Measurements from ENCODE around the gene TTC22.

Gene TTC22

DNA sequence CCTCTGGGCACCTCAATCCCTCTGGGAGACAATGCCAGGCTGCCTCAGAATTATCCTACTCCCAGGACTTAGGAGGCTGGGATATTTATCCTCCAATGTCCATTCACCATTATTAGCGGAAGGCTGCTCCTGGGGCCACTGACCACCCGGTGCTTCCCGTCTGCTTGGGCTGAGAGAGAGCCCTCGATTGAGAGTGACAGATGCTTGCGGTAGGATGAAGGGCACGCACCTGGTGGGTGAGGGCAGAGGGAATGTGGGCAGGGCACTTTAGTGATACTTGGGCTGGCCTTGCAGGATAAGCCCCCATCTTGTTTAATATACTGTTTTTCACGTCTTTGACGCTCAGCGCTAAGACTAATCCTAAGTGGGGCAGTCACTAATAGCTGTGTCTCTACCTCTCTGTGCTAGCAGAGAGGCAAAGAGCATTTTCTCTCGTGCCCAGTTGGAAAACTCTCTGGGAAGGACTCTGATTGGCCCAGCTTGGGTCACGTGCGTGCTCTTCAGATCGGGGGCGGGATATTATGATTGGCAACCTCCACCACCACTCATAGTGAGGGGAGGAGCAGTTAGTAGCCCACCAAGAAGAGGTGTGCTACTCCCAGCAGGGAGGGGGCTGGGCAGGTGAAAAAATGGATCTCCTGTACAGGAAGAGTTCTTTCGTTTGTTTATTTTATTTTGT lies 26.2 kb downstream of the TTC22 start:
- CTCF ChIA-PET, result no interaction called here
- peaks cover 4% of the 10 kb centered on the region for H3K27me3 Mint-ChIP-seq
- DNase-seq, result no peak
- H3K36me3 Mint-ChIP-seq, result peaks cover 5% of the 10 kb centered on the region
- no peak overlapping the region for H3K4me3 Mint-ChIP-seq
- H3K27ac Mint-ChIP-seq, result no peak overlapping the region
- no peaks in the 10 kb centered on the region for H3K9me3 Mint-ChIP-seq
- H3K4me1 Mint-ChIP-seq, result no peaks in the 10 kb centered on the region

DNA sequence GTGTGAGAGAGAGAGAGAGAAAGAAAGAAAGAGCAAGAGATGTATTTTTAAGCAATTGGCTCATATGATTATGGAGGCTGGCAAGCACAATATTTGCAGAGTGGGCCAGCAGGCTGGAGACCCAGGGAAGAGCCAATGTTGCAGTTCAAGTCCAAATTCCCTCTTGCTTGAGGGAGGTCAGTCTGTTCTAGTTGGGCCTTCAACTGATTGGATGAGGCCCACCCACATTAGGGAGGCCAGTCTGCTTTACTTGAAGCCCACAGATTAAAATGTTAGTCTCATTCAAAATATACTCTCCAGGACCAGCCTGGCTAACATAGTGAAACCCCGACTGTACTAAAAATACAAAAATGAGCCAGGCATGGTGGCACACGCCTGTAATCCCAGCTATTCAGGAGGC lies 28.2 kb downstream of the TTC22 start:
- H3K9me3 Mint-ChIP-seq, result no peaks in the 10 kb centered on the region
- H3K4me3 Mint-ChIP-seq, result no peak overlapping the region
- no peak overlapping the region for H3K27ac Mint-ChIP-seq
- H3K36me3 Mint-ChIP-seq, result no peaks in the 10 kb centered on the region
- no peaks in the 10 kb centered on the region for H3K4me1 Mint-ChIP-seq
- peaks cover 7% of the 10 kb centered on the region for H3K27me3 Mint-ChIP-seq
- no peak for DNase-seq
- CTCF ChIA-PET, result interaction anchor here (0.9 kb wide), 1 partner anchor 29 kb away, joined by 3 read pairs; no protein-coding TSS in a partner anchor

DNA sequence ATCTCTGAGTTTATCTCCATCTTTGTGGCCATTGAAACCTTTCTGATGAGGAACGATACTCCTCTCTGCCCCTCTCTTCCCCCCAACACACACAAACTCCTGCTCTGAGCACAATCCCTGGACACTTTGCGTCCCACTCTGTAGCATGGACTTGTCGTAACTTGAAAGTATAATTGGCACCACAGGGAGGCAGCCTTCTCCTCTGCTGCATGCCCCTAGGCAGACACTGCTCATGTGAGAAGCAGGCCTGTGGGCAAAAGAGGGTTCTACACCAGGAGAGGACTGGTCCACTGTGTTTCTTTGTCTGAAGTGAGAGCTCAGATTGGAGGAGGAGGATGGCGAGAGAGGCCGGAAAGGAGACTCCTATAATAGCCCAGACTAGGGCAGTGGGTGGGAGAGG lies 33.0 kb downstream of the TTC22 start:
- Mint-ChIP-seq H3K4me3 (no peak overlapping the region), H3K36me3 (no peaks in the 10 kb centered on the region), H3K27ac (no peak overlapping the region), H3K9me3 (no peaks in the 10 kb centered on the region), H3K27me3 (peaks cover 12% of the 10 kb centered on the region), H3K4me1 (peaks cover 14% of the 10 kb centered on the region)
- DNase-seq, result no peak
- CTCF ChIA-PET, result interaction anchor here (1.2 to 1.3 kb wide), 2 partner anchors 27 to 38 kb away, joined by 3 read pairs; a partner anchor contains a TSS

DNA sequence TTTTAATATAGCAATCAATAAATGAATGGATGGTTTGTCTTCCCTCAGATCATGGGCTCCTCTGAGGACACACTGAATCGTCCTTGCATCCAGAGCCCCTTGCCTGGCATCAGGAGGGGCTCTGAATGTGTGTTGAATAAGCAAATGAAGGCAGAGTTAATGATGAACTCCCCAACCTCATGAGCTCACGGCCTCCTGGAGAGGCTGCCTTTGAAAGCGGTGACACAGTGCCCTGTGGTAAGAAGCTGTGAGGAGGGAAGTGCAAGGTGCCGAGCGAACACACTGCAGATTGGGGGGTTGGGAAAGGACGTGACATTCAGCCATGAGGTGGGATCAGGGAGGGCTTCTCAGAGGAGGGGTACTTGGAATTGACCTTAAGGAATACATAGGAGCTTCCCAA lies 33.6 kb downstream of the TTC22 start:
- H3K36me3 Mint-ChIP-seq, result no peaks in the 10 kb centered on the region

DNA sequence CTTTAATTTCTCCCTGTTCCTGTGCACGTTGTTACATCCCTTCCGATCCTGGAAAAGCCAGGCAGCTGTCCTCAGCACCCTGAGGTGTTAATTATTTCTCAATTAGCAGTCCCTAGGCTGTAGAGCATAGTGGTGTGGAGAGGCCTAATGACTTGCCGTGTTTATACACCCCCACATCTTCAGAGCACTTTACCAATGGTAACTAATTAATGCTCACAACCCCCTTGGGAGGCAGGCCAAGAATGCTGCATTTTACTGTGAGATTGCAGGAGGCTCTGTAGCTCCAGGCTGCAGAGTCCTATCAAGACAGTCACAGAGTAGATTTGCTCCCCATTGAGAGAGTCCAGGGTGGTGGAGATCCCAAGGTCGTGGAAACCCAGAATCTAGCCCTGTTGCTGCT lies 34.4 kb downstream of the TTC22 start:
- Mint-ChIP-seq H3K4me1 (peaks cover 19% of the 10 kb centered on the region), H3K4me3 (no peak overlapping the region), H3K36me3 (no peaks in the 10 kb centered on the region), H3K27ac (no peak overlapping the region), H3K27me3 (peaks cover 12% of the 10 kb centered on the region), H3K9me3 (no peaks in the 10 kb centered on the region)
- no peak for DNase-seq
- CTCF ChIA-PET, result interaction anchor here (1.3 to 4.2 kb wide), 2 partner anchors 28 to 34 kb away, joined by 3 to 20 read pairs; partner anchors contain the start of gene TTC22

More for the DNA sequence above, 33.6 kb downstream of the TTC22 start:
- no peak for DNase-seq
- peaks cover 19% of the 10 kb centered on the region for H3K4me1 Mint-ChIP-seq
- H3K27ac Mint-ChIP-seq, result no peak overlapping the region
- H3K9me3 Mint-ChIP-seq, result no peaks in the 10 kb centered on the region
- H3K27me3 Mint-ChIP-seq, result peaks cover 12% of the 10 kb centered on the region
- H3K4me3 Mint-ChIP-seq, result no peak overlapping the region
- CTCF ChIA-PET, result interaction anchor here (1.2 to 4.2 kb wide), 3 partner anchors 28 to 39 kb away, joined by 3 to 20 read pairs (median 3); partner anchors contain the start of gene TTC22

DNA sequence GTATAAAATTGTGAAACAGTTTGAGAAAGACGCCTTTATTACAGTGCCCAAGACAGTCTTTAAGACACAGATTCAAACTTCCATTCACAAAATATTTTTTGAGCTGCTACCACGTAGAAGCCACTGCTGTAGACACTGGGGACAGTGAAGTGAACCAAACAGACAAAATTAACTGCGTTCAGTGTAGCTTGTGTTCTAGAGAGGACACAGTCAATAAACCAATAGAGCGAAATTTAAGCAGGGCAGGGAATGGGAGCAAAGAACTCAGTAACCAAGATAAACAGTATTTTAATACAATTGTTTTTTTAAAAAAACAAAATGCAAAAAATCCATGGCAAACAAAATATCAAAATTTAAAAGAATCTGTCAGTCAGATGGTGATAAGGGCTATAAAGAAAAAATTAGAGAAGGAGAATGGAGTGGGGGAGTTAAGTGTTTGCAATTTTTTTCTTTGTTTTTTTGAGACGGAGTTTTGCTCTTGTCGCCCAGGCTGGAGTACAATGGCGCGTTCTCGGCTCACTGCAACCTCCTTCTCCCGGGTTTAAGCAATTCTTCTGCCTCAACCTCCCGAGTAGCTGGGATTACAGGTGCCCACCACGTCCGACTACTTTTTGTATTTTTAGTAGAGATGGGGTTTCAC lies 36.1 kb downstream of the TTC22 start:
- H3K36me3 Mint-ChIP-seq, result no peaks in the 10 kb centered on the region
- no peaks in the 10 kb centered on the region for H3K9me3 Mint-ChIP-seq
- H3K4me3 Mint-ChIP-seq, result peak overlapping the region; percentile 95
- no peak overlapping the region for H3K27ac Mint-ChIP-seq
- DNase-seq, result no peak
- CTCF ChIA-PET, result interaction anchor here (4.2 kb wide), 1 partner anchor 35 kb away, joined by 20 read pairs; the partner anchor contains the start of gene TTC22
- peaks cover 9% of the 10 kb centered on the region for H3K27me3 Mint-ChIP-seq
- peaks cover 19% of the 10 kb centered on the region for H3K4me1 Mint-ChIP-seq

DNA sequence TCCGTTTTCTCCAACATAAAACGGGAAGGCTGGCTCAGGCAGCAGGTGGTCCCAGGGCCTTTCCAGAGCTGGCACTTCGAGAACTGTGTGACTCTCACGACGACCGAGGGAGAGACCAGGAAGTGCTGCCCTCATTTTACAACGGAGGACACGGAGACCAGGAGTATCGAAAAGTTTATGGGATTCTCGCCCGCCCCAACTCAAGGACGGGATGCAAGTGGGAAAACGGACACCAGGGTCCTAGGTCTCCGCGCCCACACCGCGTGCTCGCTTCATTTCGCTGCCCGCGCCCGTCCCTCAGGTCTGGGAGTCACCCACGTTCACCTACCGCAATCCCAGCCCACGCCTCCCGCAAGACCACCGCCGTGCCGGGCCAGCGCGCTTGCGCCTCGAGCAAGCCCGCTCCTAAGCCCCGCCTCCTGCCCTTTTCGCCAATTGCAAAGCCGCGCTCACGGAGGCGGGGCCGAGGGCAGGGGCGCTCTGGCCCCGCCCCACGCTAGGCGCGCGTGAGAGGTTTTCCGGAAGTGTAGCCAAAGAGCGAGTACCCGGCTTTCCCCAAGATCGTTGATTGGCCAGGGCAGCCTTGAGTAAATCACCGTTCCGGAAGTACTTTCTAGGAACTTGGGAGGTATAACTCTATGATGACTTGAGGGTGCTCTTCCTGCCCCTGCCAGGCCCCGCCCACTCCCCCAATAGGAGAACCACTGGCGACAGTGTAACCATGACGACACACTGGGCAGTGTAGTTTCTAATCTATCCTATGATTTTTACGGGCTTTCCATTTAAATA lies 36.8 kb downstream of the TTC22 start, which contains the start of gene PARS2:
TSS of gene PARS2 (minus strand) at position 391 of the 789 bp plus-strand sequence. CDS start 5,362 bp downstream, outside the sequence.
- peaks cover 9% of the 10 kb centered on the region for H3K27me3 Mint-ChIP-seq
- CTCF ChIA-PET, result interaction anchor here (4.2 kb wide), 1 partner anchor 36 kb away, joined by 20 read pairs; the partner anchor contains the start of gene TTC22
- peak; percentile 97 for DNase-seq
- H3K9me3 Mint-ChIP-seq, result no peaks in the 10 kb centered on the region
- peak within 1 kb of the TSS; percentile 95 for H3K4me3 Mint-ChIP-seq
- H3K4me1 Mint-ChIP-seq, result peaks cover 19% of the 10 kb centered on the region
- H3K36me3 Mint-ChIP-seq, result no peaks in the 10 kb centered on the region
- H3K27ac Mint-ChIP-seq, result peak within 1 kb of the TSS; percentile 81

DNA sequence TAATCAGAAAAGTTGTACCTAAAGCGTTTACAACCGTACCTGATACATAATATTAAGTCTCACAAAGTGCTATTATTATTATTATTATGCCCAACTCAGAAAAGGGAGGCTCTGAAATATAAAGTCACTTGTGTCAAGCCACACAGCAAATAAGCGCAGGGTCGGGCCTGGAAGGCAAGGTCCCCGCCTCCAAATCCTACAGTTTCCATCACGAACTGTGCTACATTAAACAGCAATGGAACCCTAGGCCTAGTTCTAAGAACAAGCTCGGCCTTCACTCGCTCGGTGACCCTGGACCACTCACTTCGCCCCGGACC lies 37.3 kb downstream of the TTC22 start:
- CTCF ChIA-PET, result interaction anchor here (4.2 kb wide), 1 partner anchor 37 kb away, joined by 20 read pairs; the partner anchor contains the start of gene TTC22
- Mint-ChIP-seq H3K36me3 (no peaks in the 10 kb centered on the region), H3K27ac (peak overlapping the region; percentile 81), H3K27me3 (peaks cover 9% of the 10 kb centered on the region), H3K4me3 (peak overlapping the region; percentile 95), H3K9me3 (no peaks in the 10 kb centered on the region), H3K4me1 (peaks cover 19% of the 10 kb centered on the region)
- peak; percentile 33 for DNase-seq

DNA sequence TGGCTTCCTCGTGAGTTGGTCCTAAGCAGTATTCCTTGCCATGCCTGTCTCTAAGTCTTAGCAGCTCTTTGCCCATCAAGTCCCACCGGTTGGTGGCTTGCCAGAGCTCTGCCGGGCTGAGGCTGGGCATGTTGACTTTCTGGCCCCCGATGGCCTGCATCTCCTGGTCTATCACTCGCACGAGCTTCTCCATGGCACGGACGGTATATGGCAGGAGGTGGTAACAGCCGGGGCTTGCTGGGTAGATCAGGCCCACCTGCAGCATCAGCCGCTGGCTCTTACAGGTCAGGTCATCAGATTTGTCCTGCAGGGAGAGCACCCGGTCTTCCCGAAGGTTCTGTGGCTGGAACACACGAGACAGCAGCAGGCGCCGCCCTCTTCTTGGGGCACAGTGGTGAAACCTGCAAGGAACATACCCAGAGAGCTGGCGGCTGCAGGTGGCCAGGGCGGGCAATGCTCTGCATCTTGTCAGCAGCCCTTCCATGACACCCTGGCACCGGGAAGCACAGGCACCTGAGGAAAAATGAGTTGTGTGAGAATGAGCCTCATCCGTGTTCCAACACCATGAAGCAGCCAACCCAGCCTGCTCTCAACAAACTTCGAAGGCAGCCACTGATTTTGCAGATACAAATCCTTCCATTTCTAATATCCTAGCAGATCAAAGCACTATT lies 42.3 kb downstream of the TTC22 start:
- CTCF ChIA-PET, result no interaction called here
- peaks cover 9% of the 10 kb centered on the region for H3K4me1 Mint-ChIP-seq

DNA sequence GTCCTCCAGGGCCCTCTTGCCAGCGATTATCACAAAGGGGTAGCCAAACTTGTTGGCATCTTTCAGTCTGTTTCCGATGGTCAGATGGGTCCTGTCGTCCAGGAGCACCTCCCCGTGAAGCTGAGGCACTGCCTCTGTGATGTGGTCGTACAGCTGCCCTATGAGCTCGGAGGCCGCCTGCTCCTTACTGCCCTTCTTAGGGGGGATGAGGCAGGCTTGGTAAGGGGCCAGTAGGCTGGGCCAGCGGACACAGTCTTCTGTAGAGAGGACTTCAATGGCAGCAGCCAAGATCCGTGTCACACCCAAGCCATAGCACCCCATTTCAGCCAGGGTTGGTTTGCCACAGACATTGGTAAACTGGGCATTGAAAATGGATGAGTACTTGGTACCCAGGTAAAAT lies 43.3 kb downstream of the TTC22 start:
- DNase-seq, result no peak
- CTCF ChIA-PET, result no interaction called here
- no peak overlapping the region for H3K27ac Mint-ChIP-seq
- H3K9me3 Mint-ChIP-seq, result no peaks in the 10 kb centered on the region
- peaks cover 2% of the 10 kb centered on the region for H3K4me1 Mint-ChIP-seq
- H3K4me3 Mint-ChIP-seq, result no peak overlapping the region
- peaks cover 2% of the 10 kb centered on the region for H3K36me3 Mint-ChIP-seq
- no peaks in the 10 kb centered on the region for H3K27me3 Mint-ChIP-seq

More for the DNA sequence above, 42.3 kb downstream of the TTC22 start:
- Mint-ChIP-seq H3K9me3 (no peaks in the 10 kb centered on the region), H3K27ac (no peak overlapping the region), H3K27me3 (no peaks in the 10 kb centered on the region), H3K36me3 (peaks cover 2% of the 10 kb centered on the region), H3K4me3 (no peak overlapping the region)
- no peak for DNase-seq

DNA sequence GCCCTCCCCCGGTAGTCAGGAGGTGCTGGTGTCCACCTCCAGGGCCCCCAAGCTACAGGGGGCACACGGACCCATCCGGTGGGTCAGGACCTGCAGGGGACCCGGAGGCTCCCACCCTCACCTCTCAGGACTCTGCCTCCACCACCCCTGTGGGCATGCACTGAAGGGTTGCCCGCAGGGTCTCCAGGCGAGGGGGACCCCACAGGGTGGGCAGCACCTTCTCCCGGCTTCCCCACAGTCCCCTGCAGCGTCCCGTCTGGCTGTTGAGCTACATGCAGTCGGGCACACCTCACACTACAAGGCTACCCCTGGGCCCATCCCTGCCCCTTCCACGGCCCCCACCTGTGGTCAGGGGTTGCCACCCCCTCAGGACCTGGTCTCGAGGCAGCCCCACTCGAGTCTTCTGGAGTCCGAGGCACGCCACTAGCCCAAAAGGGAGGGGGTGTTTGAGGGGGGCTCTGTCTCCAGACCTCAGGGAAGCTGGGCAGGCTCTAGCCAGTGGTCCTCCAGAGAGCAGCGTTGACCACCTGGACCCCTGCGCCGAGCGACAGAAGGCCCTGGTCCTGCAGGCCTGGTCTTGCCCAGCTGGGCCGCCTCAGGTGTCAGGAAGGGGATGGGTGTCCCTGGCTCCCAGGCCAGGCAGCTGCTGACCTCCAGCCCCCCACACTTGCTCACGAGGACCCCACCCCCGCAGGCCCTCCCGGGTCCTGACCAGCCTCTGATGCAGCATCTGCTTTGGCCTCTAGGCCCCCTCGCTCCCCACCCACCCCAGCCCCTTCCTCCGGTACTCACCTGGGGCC lies 46.4 kb downstream of the TTC22 start:
- H3K27ac Mint-ChIP-seq, result no peak overlapping the region
- DNase-seq, result no peak
- no peaks in the 10 kb centered on the region for H3K9me3 Mint-ChIP-seq
- no peaks in the 10 kb centered on the region for H3K4me1 Mint-ChIP-seq
- H3K27me3 Mint-ChIP-seq, result no peaks in the 10 kb centered on the region
- CTCF ChIA-PET, result no interaction called here
- H3K36me3 Mint-ChIP-seq, result peaks cover 2% of the 10 kb centered on the region
- no peak overlapping the region for H3K4me3 Mint-ChIP-seq

DNA sequence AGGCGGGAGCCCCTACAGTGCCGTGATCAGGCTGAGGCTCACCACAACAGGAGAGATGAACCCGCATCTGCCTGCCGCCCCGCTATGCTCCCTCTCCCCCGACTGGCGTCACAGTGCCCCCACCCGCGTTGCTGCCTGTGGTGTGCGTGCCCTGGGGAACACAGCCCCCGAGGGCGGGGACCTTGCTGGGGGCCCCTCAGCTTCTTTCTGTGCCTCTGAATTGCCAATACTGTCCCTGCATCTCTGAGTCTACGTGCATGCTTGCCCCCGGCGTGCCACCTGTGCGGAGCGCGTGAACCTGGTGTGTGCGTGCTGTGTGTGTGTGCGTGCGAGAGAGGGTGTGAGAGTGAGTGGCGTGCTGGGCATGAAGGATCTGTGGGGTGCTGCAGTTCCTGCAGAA lies 47.1 kb downstream of the TTC22 start:
- Mint-ChIP-seq H3K36me3 (peaks cover 2% of the 10 kb centered on the region), H3K27me3 (no peaks in the 10 kb centered on the region), H3K4me1 (no peaks in the 10 kb centered on the region), H3K4me3 (no peak overlapping the region), H3K9me3 (no peaks in the 10 kb centered on the region), H3K27ac (no peak overlapping the region)
- no peak for DNase-seq
- CTCF ChIA-PET, result no interaction called here

DNA sequence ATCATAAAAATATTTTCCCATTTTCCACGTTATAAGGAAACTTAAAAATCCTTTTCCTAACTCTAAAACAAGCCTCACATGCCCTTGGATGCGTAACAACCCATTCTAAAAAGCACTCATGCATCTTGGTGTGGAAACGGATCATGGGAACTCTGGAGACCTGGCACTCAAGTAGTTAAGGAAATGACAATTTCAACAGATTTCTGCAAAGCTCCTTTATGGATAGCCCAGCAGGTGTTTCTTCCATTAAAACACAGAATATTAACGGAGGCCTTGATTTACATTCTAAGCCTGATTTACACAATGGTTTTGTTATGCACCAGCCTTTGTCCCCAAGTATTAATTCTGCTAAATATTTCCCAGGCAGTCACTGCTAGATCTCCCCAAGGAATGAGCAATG lies 49.7 kb downstream of the TTC22 start:
- Mint-ChIP-seq H3K9me3 (no peaks in the 10 kb centered on the region), H3K27ac (no peak overlapping the region), H3K4me3 (no peak overlapping the region), H3K27me3 (no peaks in the 10 kb centered on the region), H3K4me1 (no peaks in the 10 kb centered on the region), H3K36me3 (peaks cover 2% of the 10 kb centered on the region)
- CTCF ChIA-PET, result interaction anchor here (0.6 kb wide), 1 partner anchor 64 kb away, joined by 3 read pairs; no protein-coding TSS in a partner anchor
- no peak for DNase-seq
